ENCODE measurements around the gene MSI2. TPM values are rescaled to one million over a fixed set of nuclear protein-coding genes. Genes with fewer than 3 reads are reported as not detected.

Gene MSI2
- total RNA-seq, 2 experiments from 2014 or later: 131 to 164 TPM

- peaks cover 18% of the 10 kb centered on the region for H3K4me1 ChIP-seq (ENCODE audit: insufficient read depth, low read length, poor library complexity, severe bottlenecking)
- no peak overlapping the region for H3K27ac ChIP-seq (ENCODE audit: low read depth, low read length, poor library complexity, severe bottlenecking)
- intact Hi-C loops (cut with micrococcal nuclease; ENCODE audit: unreplicated experiment): no loop called here
- ChIA-PET CTCF (ENCODE audit: unreplicated experiment) (no interaction called here), POLR2A (no interaction called here)
- no peaks in the 10 kb centered on the region for H3K9me2 ChIP-seq (ENCODE audit: insufficient read depth, low read length)
- H4K20me1 ChIP-seq (ENCODE audit: insufficient read depth, low read length): peaks cover 7% of the 10 kb centered on the region; the same call in 1 of the 2 replicates
- peaks cover 22% of the 10 kb centered on the region for H3K36me3 ChIP-seq (ENCODE audit: insufficient read depth, low read length)
- TF ChIP-seq CTCF (conservative IDR thresholded peaks at IDR 0.05; ENCODE audit: low read length) (peak; percentile 45), EZH2phosphoT487 (IDR thresholded peaks at IDR 0.05; ENCODE audit: borderline replicate concordance, low read depth, low read length) (no peak)
- H2AFZ ChIP-seq (ENCODE audit: low read length): no peak overlapping the region
- H3K4me2 ChIP-seq (ENCODE audit: low read length): no peak overlapping the region
- DNase-seq (ENCODE audit: low spot score): no peak
- BruUV-seq (replicated peaks): no TSS peak
- H3K9me3 ChIP-seq (ENCODE audit: low read length): peaks cover 8% of the 10 kb centered on the region; the same call in 1 of the 2 replicates
- H3K79me2 ChIP-seq (ENCODE audit: insufficient read depth, low read depth, low read length): no peaks in the 10 kb centered on the region
- no peak overlapping the region for H3K4me3 ChIP-seq (ENCODE audit: low read depth, low read length, poor library complexity, severe bottlenecking)
Measured at GRCh38 chr17:57419940-57420550, 163.7 kb downstream of the MSI2 start.

GRCh38 chr17:57420734-57421717 lies 164.7 kb downstream of the MSI2 start:
- H3K9me3 ChIP-seq (ENCODE audit: low read length): peaks cover 7% of the 10 kb centered on the region; the same call in 1 of the 2 replicates
- no TSS peak for BruUV-seq (replicated peaks)
- peaks cover 26% of the 10 kb centered on the region for H3K4me1 ChIP-seq (ENCODE audit: insufficient read depth, low read length, poor library complexity, severe bottlenecking)
- no peak overlapping the region for H2AFZ ChIP-seq (ENCODE audit: low read length)
- TF ChIP-seq EZH2phosphoT487 (IDR thresholded peaks at IDR 0.05; ENCODE audit: borderline replicate concordance, low read depth, low read length) (no peak), CTCF (conservative IDR thresholded peaks at IDR 0.05; ENCODE audit: low read length) (no peak)
- peaks cover 7% of the 10 kb centered on the region; the same call in 1 of the 2 replicates for H4K20me1 ChIP-seq (ENCODE audit: insufficient read depth, low read length)
- no peak overlapping the region for H3K4me2 ChIP-seq (ENCODE audit: low read length)
- DNase-seq (ENCODE audit: low spot score): no peak
- CTCF ChIA-PET (ENCODE audit: unreplicated experiment): no interaction called here
- H3K27ac ChIP-seq (ENCODE audit: low read depth, low read length, poor library complexity, severe bottlenecking): no peak overlapping the region
- H3K36me3 ChIP-seq (ENCODE audit: insufficient read depth, low read length): peaks cover 22% of the 10 kb centered on the region
- no peaks in the 10 kb centered on the region for H3K9me2 ChIP-seq (ENCODE audit: insufficient read depth, low read length)
- H3K79me2 ChIP-seq (ENCODE audit: insufficient read depth, low read depth, low read length): no peaks in the 10 kb centered on the region
- intact Hi-C loops (cut with micrococcal nuclease; ENCODE audit: unreplicated experiment): no loop called here
- POLR2A ChIA-PET: no interaction called here
- no peak overlapping the region for H3K4me3 ChIP-seq (ENCODE audit: low read depth, low read length, poor library complexity, severe bottlenecking)
